PC-9 (cell line): ENCODE data around the gene CEP83. TPM values are rescaled to one million over a fixed set of nuclear protein-coding genes. Genes with fewer than 3 reads are reported as not detected.

Source experiments
- BruUV-seq: library from RNA; stranded (reverse); fragments of 400-500 nt; replicated peaks from 2 replicates; lab custom pipeline; 2021; lab: Mats Ljungman, UMichigan
- CTCF ChIA-PET: fragments of 300-600 bp; sonication (Branson Sonifier 250); formaldehyde crosslinking; loops from one replicate; lab custom pipeline; 2022; ENCODE audit warnings: antibody characterized with exemption; lab: Charles Lee
- POLR2A ChIA-PET: fragments of 300-600 bp; sonication (Branson Sonifier 250); formaldehyde crosslinking; loops from one replicate; lab custom pipeline; 2022; ENCODE audit warnings: antibody characterized with exemption; ENCODE audit not compliant: unreplicated experiment; lab: Charles Lee
- DNase-seq, 2 experiments: peaks; one replicate each; pipeline versions ENCODE4 v3.0.0 to v3.0.0-alpha.2; 2015 to 2022; ENCODE audit warnings: mixed read lengths in 1 of 2
- H2AFZ ChIP-seq: fragments of 200-600 bp; sonication (generic); 2 replicates; pipeline ENCODE4 v1.8.1; 2017; ENCODE audit warnings: antibody characterized with exemption
- H3F3A ChIP-seq: fragments of 200-600 bp; sonication (generic); 2 replicates; pipeline ENCODE4 v1.8.1; 2017; ENCODE audit warnings: antibody characterized with exemption, mild to moderate bottlenecking, low read depth; ENCODE audit not compliant: insufficient read depth
- H3K27ac ChIP-seq: fragments of 200-600 bp; sonication (generic); 2 replicates; pipeline ENCODE4 v1.6.1; 2016; ENCODE audit warnings: mixed run types
- H3K27me3 ChIP-seq: fragments of 200-600 bp; sonication (generic); 2 replicates; pipeline ENCODE4 v1.6.1; 2016; ENCODE audit warnings: low read depth, mixed run types; ENCODE audit not compliant: insufficient read depth
- H3K36me3 ChIP-seq: fragments of 200-600 bp; sonication (generic); 2 replicates; pipeline ENCODE4 v1.6.1; 2016; ENCODE audit warnings: low read depth, mixed run types
- H3K4me1 ChIP-seq: fragments of 200-600 bp; sonication (generic); replicated peaks from 2 replicates; pipeline ENCODE4 v1.6.1; 2016; ENCODE audit warnings: mixed run types; ENCODE audit not compliant: insufficient read depth
- H3K4me2 ChIP-seq: fragments of 200-600 bp; sonication (generic); 2 replicates; pipeline ENCODE4 v1.6.1; 2017; ENCODE audit warnings: mixed run types
- H3K4me3 ChIP-seq: fragments of 200-600 bp; sonication (generic); 2 replicates; pipeline ENCODE4 v1.6.1; 2016; ENCODE audit warnings: mixed run types
- H3K79me2 ChIP-seq: fragments of 200-600 bp; sonication (generic); 2 replicates; pipeline ENCODE4 v1.6.1; 2017; ENCODE audit warnings: low read depth, mixed run types
- H3K9me2 ChIP-seq: fragments of 200-600 bp; sonication (generic); 2 replicates; pipeline ENCODE4 v1.8.1; 2017; ENCODE audit warnings: mild to moderate bottlenecking; ENCODE audit not compliant: insufficient read depth
- H3K9me3 ChIP-seq: fragments of 200-600 bp; sonication (generic); 2 replicates; pipeline ENCODE4 v1.8.1; 2016; ENCODE audit warnings: low read depth; ENCODE audit not compliant: insufficient read depth
- H4K20me1 ChIP-seq: fragments of 200-600 bp; sonication (generic); 2 replicates; pipeline ENCODE4 v1.8.1; 2017; ENCODE audit not compliant: insufficient read depth
- EZH2 ChIP-seq: fragments of 200-600 bp; sonication (generic); IDR thresholded peaks from 2 replicates; pipeline ENCODE4 v1.8.0; 2017; ENCODE audit warnings: antibody characterized with exemption, low read depth
- intact Hi-C: fragments of 100-400 bp; cut with micrococcal nuclease; formaldehyde crosslinking; loops from one replicate; pipeline ENCODE4 v1.10.0; 2022; ENCODE audit not compliant: unreplicated experiment
- total RNA-seq: library from RNA; stranded (reverse); gene quantifications from 2 replicates; pipeline ENCODE4 v1.2.3, GENCODE V29; 2021
- TF ChIP-seq, protein P1 (sequence below): fragments of 200-600 bp; sonication (generic); conservative IDR thresholded peaks from 2 replicates; pipeline ENCODE4 v1.6.1; 2017; ENCODE audit warnings: mixed run types, antibody characterized with exemption, mild to moderate bottlenecking, moderate library complexity

CEP83 gene
- total RNA-seq, 1 experiment from 2014 or later, result 19.6 TPM

DNA sequence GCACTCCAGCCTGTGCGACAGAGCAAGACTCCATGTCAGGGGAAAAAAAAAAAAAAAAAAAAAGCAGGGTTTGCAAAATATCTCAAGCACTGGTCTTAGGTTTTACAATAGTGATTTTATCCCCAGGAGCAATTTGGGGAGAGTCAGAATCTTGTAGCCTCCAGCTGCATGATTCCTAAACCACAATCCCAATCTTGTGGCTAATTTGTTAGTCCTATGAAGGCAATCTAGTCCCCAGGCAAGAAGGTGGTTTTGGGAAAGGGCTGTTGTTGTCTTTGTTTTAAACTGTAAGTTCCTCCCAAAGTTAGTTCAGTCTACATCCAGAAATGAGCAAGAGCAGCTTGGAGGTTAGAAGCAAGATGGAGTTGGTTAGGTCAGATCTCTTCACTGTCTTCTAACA is 175.6 kb downstream of the CEP83 start:
- H3K4me2 ChIP-seq, result no peak overlapping the region
- no peak for TF ChIP-seq EZH2
- TF ChIP-seq, protein P1, sequence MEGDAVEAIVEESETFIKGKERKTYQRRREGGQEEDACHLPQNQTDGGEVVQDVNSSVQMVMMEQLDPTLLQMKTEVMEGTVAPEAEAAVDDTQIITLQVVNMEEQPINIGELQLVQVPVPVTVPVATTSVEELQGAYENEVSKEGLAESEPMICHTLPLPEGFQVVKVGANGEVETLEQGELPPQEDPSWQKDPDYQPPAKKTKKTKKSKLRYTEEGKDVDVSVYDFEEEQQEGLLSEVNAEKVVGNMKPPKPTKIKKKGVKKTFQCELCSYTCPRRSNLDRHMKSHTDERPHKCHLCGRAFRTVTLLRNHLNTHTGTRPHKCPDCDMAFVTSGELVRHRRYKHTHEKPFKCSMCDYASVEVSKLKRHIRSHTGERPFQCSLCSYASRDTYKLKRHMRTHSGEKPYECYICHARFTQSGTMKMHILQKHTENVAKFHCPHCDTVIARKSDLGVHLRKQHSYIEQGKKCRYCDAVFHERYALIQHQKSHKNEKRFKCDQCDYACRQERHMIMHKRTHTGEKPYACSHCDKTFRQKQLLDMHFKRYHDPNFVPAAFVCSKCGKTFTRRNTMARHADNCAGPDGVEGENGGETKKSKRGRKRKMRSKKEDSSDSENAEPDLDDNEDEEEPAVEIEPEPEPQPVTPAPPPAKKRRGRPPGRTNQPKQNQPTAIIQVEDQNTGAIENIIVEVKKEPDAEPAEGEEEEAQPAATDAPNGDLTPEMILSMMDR, result no peak

GRCh38 chr12:94282675-94283074 is 177.0 kb downstream of the CEP83 start:
- Histone ChIP-seq H3K9me3 (no peaks in the 10 kb centered on the region), H3K27ac (no peak overlapping the region), H2AFZ (no peak overlapping the region), H3K4me2 (no peak overlapping the region), H4K20me1 (no peaks in the 10 kb centered on the region), H3K36me3 (no peaks in the 10 kb centered on the region), H3F3A (no peaks in the 10 kb centered on the region), H3K4me3 (no peak overlapping the region), H3K9me2 (no peaks in the 10 kb centered on the region), H3K4me1 (no peaks in the 10 kb centered on the region), H3K79me2 (no peaks in the 10 kb centered on the region), H3K27me3 (no peaks in the 10 kb centered on the region)
- no TSS peak for BruUV-seq
- intact Hi-C loops, result no loop called here
- DNase-seq, result no peak
- TF ChIP-seq, protein P1, result no peak
- TF ChIP-seq EZH2, result no peak
- ChIA-PET CTCF (no interaction called here), POLR2A (no interaction called here)

More for the DNA sequence above, 175.6 kb downstream of the CEP83 start:
- Histone ChIP-seq H3K4me3 (no peak overlapping the region), H3K27me3 (no peaks in the 10 kb centered on the region), H3K27ac (no peak overlapping the region), H4K20me1 (0 out of 2 replicates have a peak, but pooled peaks cover 3% of the 10 kb centered on the region), H3K9me2 (no peaks in the 10 kb centered on the region), H2AFZ (no peak overlapping the region), H3K4me1 (no peaks in the 10 kb centered on the region), H3F3A (no peaks in the 10 kb centered on the region), H3K9me3 (no peaks in the 10 kb centered on the region), H3K79me2 (no peaks in the 10 kb centered on the region), H3K36me3 (no peaks in the 10 kb centered on the region)
- no TSS peak for BruUV-seq
- POLR2A ChIA-PET, result no interaction called here
- intact Hi-C loops, result no loop called here
- CTCF ChIA-PET, result no interaction called here
- DNase-seq, result no peak

- Histone ChIP-seq H3K79me2 (no peaks in the 10 kb centered on the region), H2AFZ (no peak overlapping the region), H4K20me1 (no peaks in the 10 kb centered on the region), H3K9me3 (no peaks in the 10 kb centered on the region), H3K36me3 (no peaks in the 10 kb centered on the region), H3K27ac (no peak overlapping the region), H3K4me3 (no peak overlapping the region), H3K4me1 (no peaks in the 10 kb centered on the region), H3F3A (no peaks in the 10 kb centered on the region), H3K9me2 (no peaks in the 10 kb centered on the region), H3K27me3 (no peaks in the 10 kb centered on the region), H3K4me2 (no peak overlapping the region)
- TF ChIP-seq, protein P1, result no peak
- no peak for TF ChIP-seq EZH2
- intact Hi-C loops, result no loop called here
- DNase-seq, result no peak
- ChIA-PET CTCF (no interaction called here), POLR2A (no interaction called here)
- no TSS peak for BruUV-seq
These were observed 179.6 kb downstream of the CEP83 start for GRCh38 chr12:94280063-94280462.
